PFSK-1 (cell line): ENCODE results near the gene TK2.

Experiments
- POLR2AphosphoS5 ChIP-seq: IDR thresholded peaks from 2 replicates; pipeline ENCODE4 v1.6.1; 2012; ENCODE audit warnings: low read depth, mild to moderate bottlenecking, control low read depth, low read length, moderate library complexity
- SIN3A ChIP-seq: IDR thresholded peaks from 2 replicates; pipeline ENCODE4 v1.6.1; 2012; ENCODE audit warnings: mild to moderate bottlenecking, low read length, moderate library complexity, borderline replicate concordance; ENCODE audit not compliant: insufficient read depth
- TAF1 ChIP-seq: IDR thresholded peaks from 2 replicates; pipeline ENCODE4 v1.6.1; 2012; ENCODE audit warnings: low read length, control low read depth, borderline replicate concordance; ENCODE audit not compliant: insufficient read depth
- TF ChIP-seq, protein P1 (sequence below), 2 experiments: IDR thresholded peaks; 2 replicates each; pipeline versions ENCODE4 v1.6.1 to v1.8.0; 2011 to 2012; ENCODE audit warnings: low read depth in 2 of 2, low read length in 2 of 2, control low read depth in 1 of 2, inconsistent platforms in 1 of 2, mild to moderate bottlenecking in 1 of 2, moderate library complexity in 1 of 2; ENCODE audit not compliant: insufficient read depth in 1 of 2

DNA sequence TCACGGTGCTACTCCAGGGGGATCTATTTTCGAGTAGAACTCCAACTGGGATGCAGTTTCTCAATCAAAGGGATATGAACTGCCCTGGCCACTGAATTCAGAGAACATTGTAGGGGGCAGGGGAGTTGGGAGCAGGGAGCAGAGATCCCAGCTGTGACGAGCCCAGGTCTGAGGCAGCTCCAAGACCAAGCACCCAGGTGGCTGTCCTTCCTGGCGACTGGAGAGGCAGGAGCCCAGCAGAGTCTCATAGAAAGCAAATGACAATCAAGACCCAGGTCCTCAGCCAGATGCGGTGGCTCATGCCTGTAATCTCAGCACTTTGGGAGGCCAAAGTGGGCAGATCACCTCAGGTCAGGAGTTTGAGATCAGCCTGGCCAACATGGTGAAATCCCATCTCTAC, 60.1 kb downstream of the TK2 start:
- no peak for TF ChIP-seq SIN3A
- TF ChIP-seq POLR2AphosphoS5, result no peak
- TF ChIP-seq, protein P1, sequence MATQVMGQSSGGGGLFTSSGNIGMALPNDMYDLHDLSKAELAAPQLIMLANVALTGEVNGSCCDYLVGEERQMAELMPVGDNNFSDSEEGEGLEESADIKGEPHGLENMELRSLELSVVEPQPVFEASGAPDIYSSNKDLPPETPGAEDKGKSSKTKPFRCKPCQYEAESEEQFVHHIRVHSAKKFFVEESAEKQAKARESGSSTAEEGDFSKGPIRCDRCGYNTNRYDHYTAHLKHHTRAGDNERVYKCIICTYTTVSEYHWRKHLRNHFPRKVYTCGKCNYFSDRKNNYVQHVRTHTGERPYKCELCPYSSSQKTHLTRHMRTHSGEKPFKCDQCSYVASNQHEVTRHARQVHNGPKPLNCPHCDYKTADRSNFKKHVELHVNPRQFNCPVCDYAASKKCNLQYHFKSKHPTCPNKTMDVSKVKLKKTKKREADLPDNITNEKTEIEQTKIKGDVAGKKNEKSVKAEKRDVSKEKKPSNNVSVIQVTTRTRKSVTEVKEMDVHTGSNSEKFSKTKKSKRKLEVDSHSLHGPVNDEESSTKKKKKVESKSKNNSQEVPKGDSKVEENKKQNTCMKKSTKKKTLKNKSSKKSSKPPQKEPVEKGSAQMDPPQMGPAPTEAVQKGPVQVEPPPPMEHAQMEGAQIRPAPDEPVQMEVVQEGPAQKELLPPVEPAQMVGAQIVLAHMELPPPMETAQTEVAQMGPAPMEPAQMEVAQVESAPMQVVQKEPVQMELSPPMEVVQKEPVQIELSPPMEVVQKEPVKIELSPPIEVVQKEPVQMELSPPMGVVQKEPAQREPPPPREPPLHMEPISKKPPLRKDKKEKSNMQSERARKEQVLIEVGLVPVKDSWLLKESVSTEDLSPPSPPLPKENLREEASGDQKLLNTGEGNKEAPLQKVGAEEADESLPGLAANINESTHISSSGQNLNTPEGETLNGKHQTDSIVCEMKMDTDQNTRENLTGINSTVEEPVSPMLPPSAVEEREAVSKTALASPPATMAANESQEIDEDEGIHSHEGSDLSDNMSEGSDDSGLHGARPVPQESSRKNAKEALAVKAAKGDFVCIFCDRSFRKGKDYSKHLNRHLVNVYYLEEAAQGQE (IDR thresholded peaks at IDR 0.05; ENCODE audit: insufficient read depth in 1 of 2, low read depth in 2 of 2, low read length in 2 of 2), result no peak
- TF ChIP-seq TAF1, result no peak
